ENCODE results near the gene ZDHHC3.

ZDHHC3 gene

DNA sequence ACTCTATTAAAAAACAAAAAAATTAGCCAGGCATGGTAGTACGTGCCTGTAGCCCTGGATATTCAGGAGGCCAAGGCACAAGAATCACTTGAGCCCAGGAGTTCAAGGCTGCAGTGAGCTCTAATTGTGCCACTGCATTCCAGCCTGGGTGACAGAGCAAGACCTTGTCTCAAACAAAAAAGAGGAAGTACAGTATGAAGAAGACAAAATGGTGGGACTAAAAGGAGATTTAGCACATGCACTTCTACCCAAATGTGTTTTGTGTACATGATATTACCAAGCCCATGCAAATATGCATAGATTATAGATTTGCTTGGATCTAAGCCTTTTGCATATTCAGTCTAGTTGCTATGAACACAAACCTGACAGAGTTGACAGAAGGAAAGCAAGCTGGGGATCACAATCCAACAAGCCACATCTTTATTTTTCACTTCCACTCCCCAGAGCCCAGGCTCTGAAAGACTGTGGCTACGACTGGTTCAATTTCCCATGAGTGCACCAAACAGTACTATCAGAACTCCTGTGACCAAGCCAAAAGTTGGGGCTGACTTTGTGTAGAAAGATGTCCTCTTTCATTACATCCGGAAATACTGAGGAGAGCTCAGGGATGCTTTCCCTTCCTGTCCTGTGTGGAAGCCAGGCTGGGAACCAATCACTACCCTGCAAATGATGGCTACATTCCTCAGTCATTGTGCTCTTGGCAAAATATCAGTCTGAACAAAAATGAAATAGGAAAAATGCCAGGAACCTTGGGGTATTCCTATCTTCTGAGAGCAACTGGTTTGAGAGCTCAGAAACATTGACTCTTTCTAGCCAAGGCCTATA, 52.1 kb downstream of the ZDHHC3 start:
- Histone ChIP-seq H3K27me3 (ENCODE audit: control insufficient read depth in 1 of 2, insufficient read depth in 2 of 2, low read length in 2 of 2) (no peaks in the 10 kb centered on the region), H3K4me3 (ENCODE audit: low read depth in 1 of 2, low read length in 2 of 2) (no peak overlapping the region), H3K36me3 (ENCODE audit: control insufficient read depth in 1 of 2, insufficient read depth in 2 of 2, low read length in 2 of 2) (peaks cover 24 to 46% of the 10 kb centered on the region in 2 donors), H3K4me1 (ENCODE audit: control insufficient read depth in 1 of 2, insufficient read depth in 2 of 2, low read length in 2 of 2) (no peaks in the 10 kb centered on the region), H3K27ac (ENCODE audit: low read depth, low read length) (no peak overlapping the region), H3K9me3 (ENCODE audit: control insufficient read depth in 1 of 2, low read length in 2 of 2) (no peaks in the 10 kb centered on the region), H3K9ac (ENCODE audit: low read depth in 1 of 2, low read length in 2 of 2) (no peak overlapping the region)

GRCh38 chr3:44920081-44920480, 55.9 kb downstream of the ZDHHC3 start:
- Histone ChIP-seq H3K9me3 (ENCODE audit: control insufficient read depth in 1 of 2, low read length in 2 of 2) (no peaks in the 10 kb centered on the region), H3K36me3 (ENCODE audit: control insufficient read depth in 1 of 2, insufficient read depth in 2 of 2, low read length in 2 of 2) (peaks cover 7 to 37% of the 10 kb centered on the region in 2 donors), H3K4me1 (ENCODE audit: control insufficient read depth in 1 of 2, insufficient read depth in 2 of 2, low read length in 2 of 2) (no peaks in the 10 kb centered on the region), H3K4me3 (ENCODE audit: low read depth in 1 of 2, low read length in 2 of 2) (no peak overlapping the region), H3K27ac (ENCODE audit: low read depth, low read length) (no peak overlapping the region), H3K27me3 (ENCODE audit: control insufficient read depth in 1 of 2, insufficient read depth in 2 of 2, low read length in 2 of 2) (no peaks in the 10 kb centered on the region), H3K9ac (ENCODE audit: low read depth in 1 of 2, low read length in 2 of 2) (no peak overlapping the region)

GRCh38 chr3:44918581-44918980, 57.4 kb downstream of the ZDHHC3 start:
- no peaks in the 10 kb centered on the region for H3K27me3 ChIP-seq (ENCODE audit: control insufficient read depth in 1 of 2, insufficient read depth in 2 of 2, low read length in 2 of 2)
- H3K36me3 ChIP-seq (ENCODE audit: control insufficient read depth in 1 of 2, insufficient read depth in 2 of 2, low read length in 2 of 2): peaks cover 7 to 35% of the 10 kb centered on the region in 2 donors
- no peaks in the 10 kb centered on the region for H3K9me3 ChIP-seq (ENCODE audit: control insufficient read depth in 1 of 2, low read length in 2 of 2)
- no peak overlapping the region for H3K4me3 ChIP-seq (ENCODE audit: low read depth in 1 of 2, low read length in 2 of 2)
- H3K4me1 ChIP-seq (ENCODE audit: control insufficient read depth in 1 of 2, insufficient read depth in 2 of 2, low read length in 2 of 2): no peaks in the 10 kb centered on the region
- H3K9ac ChIP-seq (ENCODE audit: low read depth in 1 of 2, low read length in 2 of 2): no peak overlapping the region
- H3K27ac ChIP-seq (ENCODE audit: low read depth, low read length): no peak overlapping the region

GRCh38 chr3:44918087-44918486, 57.9 kb downstream of the ZDHHC3 start:
- Histone ChIP-seq H3K4me3 (ENCODE audit: low read depth in 1 of 2, low read length in 2 of 2) (no peak overlapping the region), H3K27ac (ENCODE audit: low read depth, low read length) (no peak overlapping the region), H3K4me1 (ENCODE audit: control insufficient read depth in 1 of 2, insufficient read depth in 2 of 2, low read length in 2 of 2) (no peaks in the 10 kb centered on the region), H3K9ac (ENCODE audit: low read depth in 1 of 2, low read length in 2 of 2) (no peak overlapping the region), H3K27me3 (ENCODE audit: control insufficient read depth in 1 of 2, insufficient read depth in 2 of 2, low read length in 2 of 2) (no peaks in the 10 kb centered on the region), H3K9me3 (ENCODE audit: control insufficient read depth in 1 of 2, low read length in 2 of 2) (no peaks in the 10 kb centered on the region), H3K36me3 (ENCODE audit: control insufficient read depth in 1 of 2, insufficient read depth in 2 of 2, low read length in 2 of 2) (peaks cover 7 to 33% of the 10 kb centered on the region in 2 donors)

DNA sequence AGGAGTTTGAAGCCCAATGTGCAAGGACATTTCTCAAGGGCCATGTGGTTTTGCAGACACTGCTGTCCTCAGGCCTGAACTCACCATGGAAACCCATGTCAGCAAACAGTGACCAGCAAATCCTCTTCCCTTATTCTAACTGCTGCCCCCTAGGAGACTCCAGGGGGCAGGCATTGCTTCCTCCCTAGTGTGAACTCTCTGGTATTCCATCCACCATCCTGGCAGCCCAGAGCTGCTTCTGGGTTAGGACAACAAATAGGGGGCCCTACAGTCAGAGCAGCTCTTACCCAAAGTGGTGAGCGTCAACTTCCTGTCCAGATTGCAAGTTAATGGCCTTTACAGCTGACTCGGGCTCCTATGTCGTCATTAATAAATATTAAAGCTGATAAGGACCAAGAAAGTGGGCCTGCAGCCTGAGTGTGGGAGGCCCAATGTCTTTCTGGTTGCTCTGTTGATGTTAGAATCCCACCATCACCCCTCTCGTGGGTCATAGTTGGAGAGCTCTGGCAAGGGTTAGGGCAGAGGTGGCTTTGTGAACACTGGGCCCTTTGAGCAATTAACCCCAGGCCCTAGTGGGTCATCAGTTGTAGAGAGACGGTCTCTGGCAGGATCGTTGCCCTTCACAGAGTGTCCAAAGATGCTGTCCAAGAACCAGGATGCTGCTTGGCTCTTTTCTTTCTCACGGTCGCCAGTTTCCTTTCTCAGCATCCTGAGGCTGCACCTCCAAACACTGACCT, 60.1 kb downstream of the ZDHHC3 start:
- H3K27me3 ChIP-seq (ENCODE audit: control insufficient read depth in 1 of 2, insufficient read depth in 2 of 2, low read length in 2 of 2): no peaks in the 10 kb centered on the region
- no peaks in the 10 kb centered on the region for H3K4me1 ChIP-seq (ENCODE audit: control insufficient read depth in 1 of 2, insufficient read depth in 2 of 2, low read length in 2 of 2)
- no peak overlapping the region for H3K4me3 ChIP-seq (ENCODE audit: low read depth in 1 of 2, low read length in 2 of 2)
- no peaks in the 10 kb centered on the region for H3K9me3 ChIP-seq (ENCODE audit: control insufficient read depth in 1 of 2, low read length in 2 of 2)
- peaks cover 3 to 16% of the 10 kb centered on the region in 2 donors for H3K36me3 ChIP-seq (ENCODE audit: control insufficient read depth in 1 of 2, insufficient read depth in 2 of 2, low read length in 2 of 2)
- H3K9ac ChIP-seq (ENCODE audit: low read depth in 1 of 2, low read length in 2 of 2): no peak overlapping the region
- H3K27ac ChIP-seq (ENCODE audit: low read depth, low read length): no peak overlapping the region

GRCh38 chr3:44914936-44915335, 61.0 kb downstream of the ZDHHC3 start:
- Histone ChIP-seq H3K4me3 (ENCODE audit: low read depth in 1 of 2, low read length in 2 of 2) (no peak overlapping the region), H3K27ac (ENCODE audit: low read depth, low read length) (no peak overlapping the region), H3K9me3 (ENCODE audit: control insufficient read depth in 1 of 2, low read length in 2 of 2) (no peaks in the 10 kb centered on the region), H3K36me3 (ENCODE audit: control insufficient read depth in 1 of 2, insufficient read depth in 2 of 2, low read length in 2 of 2) (peaks cover 3 to 11% of the 10 kb centered on the region in 2 donors), H3K27me3 (ENCODE audit: control insufficient read depth in 1 of 2, insufficient read depth in 2 of 2, low read length in 2 of 2) (no peaks in the 10 kb centered on the region), H3K9ac (ENCODE audit: low read depth in 1 of 2, low read length in 2 of 2) (no peak overlapping the region), H3K4me1 (ENCODE audit: control insufficient read depth in 1 of 2, insufficient read depth in 2 of 2, low read length in 2 of 2) (no peaks in the 10 kb centered on the region)

GRCh38 chr3:44913868-44914468, 62.0 kb downstream of the ZDHHC3 start:
- no peaks in the 10 kb centered on the region for H3K27me3 ChIP-seq (ENCODE audit: control insufficient read depth in 1 of 2, insufficient read depth in 2 of 2, low read length in 2 of 2)
- H3K4me3 ChIP-seq (ENCODE audit: low read depth in 1 of 2, low read length in 2 of 2): no peak overlapping the region
- no peak overlapping the region for H3K27ac ChIP-seq (ENCODE audit: low read depth, low read length)
- no peaks in the 10 kb centered on the region for H3K9me3 ChIP-seq (ENCODE audit: control insufficient read depth in 1 of 2, low read length in 2 of 2)
- H3K36me3 ChIP-seq (ENCODE audit: control insufficient read depth in 1 of 2, insufficient read depth in 2 of 2, low read length in 2 of 2): peaks cover 3 to 11% of the 10 kb centered on the region in 2 donors
- no peaks in the 10 kb centered on the region for H3K4me1 ChIP-seq (ENCODE audit: control insufficient read depth in 1 of 2, insufficient read depth in 2 of 2, low read length in 2 of 2)
- H3K9ac ChIP-seq (ENCODE audit: low read depth in 1 of 2, low read length in 2 of 2): no peak overlapping the region

- no peak overlapping the region for H3K27ac ChIP-seq (ENCODE audit: low read depth, low read length)
- H3K27me3 ChIP-seq (ENCODE audit: control insufficient read depth in 1 of 2, insufficient read depth in 2 of 2, low read length in 2 of 2): no peaks in the 10 kb centered on the region
- no peak overlapping the region for H3K9ac ChIP-seq (ENCODE audit: low read depth in 1 of 2, low read length in 2 of 2)
- H3K9me3 ChIP-seq (ENCODE audit: control insufficient read depth in 1 of 2, low read length in 2 of 2): no peaks in the 10 kb centered on the region
- no peaks in the 10 kb centered on the region for H3K4me1 ChIP-seq (ENCODE audit: control insufficient read depth in 1 of 2, insufficient read depth in 2 of 2, low read length in 2 of 2)
- H3K4me3 ChIP-seq (ENCODE audit: low read depth in 1 of 2, low read length in 2 of 2): no peak overlapping the region
- H3K36me3 ChIP-seq (ENCODE audit: control insufficient read depth in 1 of 2, insufficient read depth in 2 of 2, low read length in 2 of 2): no peaks in the 10 kb centered on the region
Measured at GRCh38 chr3:44910693-44911092, 65.3 kb downstream of the ZDHHC3 start.

DNA sequence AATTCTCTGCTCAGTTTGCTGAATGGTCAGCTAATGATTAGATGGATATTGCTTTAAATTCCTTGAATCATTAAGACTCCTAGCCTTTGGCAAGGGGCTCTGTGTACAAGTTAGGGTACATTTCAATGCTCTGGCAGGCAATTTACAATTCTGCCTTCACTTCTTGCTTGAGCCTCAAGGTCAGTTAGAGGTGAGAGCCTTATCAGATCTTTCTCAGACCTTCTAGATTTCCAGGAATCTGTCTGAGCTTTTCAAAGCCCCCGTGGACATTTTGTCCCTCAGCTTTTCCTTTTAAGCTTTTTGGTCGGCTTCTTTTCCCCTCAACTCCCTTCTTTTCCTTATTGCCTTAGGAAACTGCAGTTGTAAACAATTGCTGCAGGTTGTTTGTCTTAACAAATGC, 66.9 kb downstream of the ZDHHC3 start:
- Histone ChIP-seq H3K9me3 (ENCODE audit: control insufficient read depth in 1 of 2, low read length in 2 of 2) (no peaks in the 10 kb centered on the region), H3K4me3 (ENCODE audit: low read depth in 1 of 2, low read length in 2 of 2) (no peak overlapping the region), H3K36me3 (ENCODE audit: control insufficient read depth in 1 of 2, insufficient read depth in 2 of 2, low read length in 2 of 2) (no peaks in the 10 kb centered on the region), H3K9ac (ENCODE audit: low read depth in 1 of 2, low read length in 2 of 2) (no peak overlapping the region), H3K27me3 (ENCODE audit: control insufficient read depth in 1 of 2, insufficient read depth in 2 of 2, low read length in 2 of 2) (no peaks in the 10 kb centered on the region), H3K4me1 (ENCODE audit: control insufficient read depth in 1 of 2, insufficient read depth in 2 of 2, low read length in 2 of 2) (no peaks in the 10 kb centered on the region), H3K27ac (ENCODE audit: low read depth, low read length) (no peak overlapping the region)

- Histone ChIP-seq H3K9ac (ENCODE audit: low read depth in 1 of 2, low read length in 2 of 2) (no peak overlapping the region), H3K9me3 (ENCODE audit: control insufficient read depth in 1 of 2, low read length in 2 of 2) (no peaks in the 10 kb centered on the region), H3K4me3 (ENCODE audit: low read depth in 1 of 2, low read length in 2 of 2) (no peak overlapping the region), H3K27ac (ENCODE audit: low read depth, low read length) (no peak overlapping the region), H3K36me3 (ENCODE audit: control insufficient read depth in 1 of 2, insufficient read depth in 2 of 2, low read length in 2 of 2) (no peaks in the 10 kb centered on the region), H3K4me1 (ENCODE audit: control insufficient read depth in 1 of 2, insufficient read depth in 2 of 2, low read length in 2 of 2) (no peaks in the 10 kb centered on the region), H3K27me3 (ENCODE audit: control insufficient read depth in 1 of 2, insufficient read depth in 2 of 2, low read length in 2 of 2) (no peaks in the 10 kb centered on the region)
Measured at GRCh38 chr3:44907612-44908011, 68.4 kb downstream of the ZDHHC3 start.

All from duodenal mucosa (tissue), 2 donors.